GM12878 (cell line): ENCODE data around the gene HSD17B4. TPM values are rescaled to one million over a fixed set of nuclear protein-coding genes. Genes with fewer than 3 reads are reported as not detected.

Source experiments
- ATAC-seq: fragments of 200-7000 bp; cut with Tn5 transposase; 3 replicates; pipeline ENCODE4 v1.9.1; 2020; ENCODE audit warnings: mild to moderate bottlenecking, moderate library complexity
- BruUV-seq: library from RNA; stranded (reverse); fragments of 400-500 nt; replicated peaks from 2 replicates; lab custom pipeline; 2021; lab: Mats Ljungman, UMichigan
- CTCF ChIA-PET: fragments of 300-600 bp; sonication (Branson Sonifier 250); formaldehyde crosslinking; extraction: SDS; loops from one replicate; lab custom pipeline; 2021; ENCODE audit warnings: inconsistent platforms; lab: Yijun Ruan, JAX
- POLR2A ChIA-PET: fragments of 350-600 bp; formaldehyde crosslinking; extraction: SDS; loops from one replicate; lab custom pipeline; 2021; ENCODE audit warnings: inconsistent platforms; lab: Charles Lee
- RAD21 ChIA-PET: fragments of 300-600 bp; sonication (Branson Sonifier 250); formaldehyde crosslinking; loops from one replicate; lab custom pipeline; 2023; ENCODE audit warnings: antibody characterized with exemption; ENCODE audit not compliant: unreplicated experiment; lab: Charles Lee
- SMC1A ChIA-PET: fragments of 300-600 bp; sonication (Branson Sonifier 250); formaldehyde crosslinking; loops from one replicate; lab custom pipeline; 2023; ENCODE audit not compliant: unreplicated experiment, uncharacterized antibody; lab: Charles Lee
- DNase-seq: peaks from one replicate; pipeline ENCODE4 v3.0.0-alpha.2; 2011; ENCODE audit warnings: low read depth, low spot score
- FAIRE-seq: peaks from 3 replicates; lab custom pipeline; 2011; peaks lifted over from hg19 to GRCh38; lab: Jason Lieb, UNC
- H2AFZ ChIP-seq: 2 replicates; pipeline ENCODE4 v1.6.0; 2011; ENCODE audit warnings: low read depth, low read length, control low read depth; ENCODE audit not compliant: control insufficient read depth
- H3K27ac ChIP-seq: 2 replicates; pipeline ENCODE4 v1.5.1; 2011; ENCODE audit warnings: control low read depth; ENCODE audit not compliant: control insufficient read depth, insufficient read depth
- H3K27me3 ChIP-seq, 2 experiments: replicated peaks in 1 of 2; 2 replicates each; pipeline versions ENCODE4 v1.6.0 to v1.6.1; 2011; ENCODE audit warnings: low read length in 1 of 2; ENCODE audit not compliant: control insufficient read depth in 2 of 2, insufficient read depth in 2 of 2
- H3K36me3 ChIP-seq, 2 experiments: 2 replicates each; pipeline ENCODE4 v1.5.1; 2011; ENCODE audit warnings: low read length in 1 of 2; ENCODE audit not compliant: control insufficient read depth in 2 of 2, insufficient read depth in 2 of 2
- H3K4me1 ChIP-seq: 2 replicates; pipeline ENCODE4 v1.6.1; 2011; ENCODE audit warnings: mild to moderate bottlenecking, low read length, moderate library complexity, mixed read lengths; ENCODE audit not compliant: control insufficient read depth, insufficient read depth
- H3K4me2 ChIP-seq: 2 replicates; pipeline ENCODE4 v1.6.0; 2011; ENCODE audit warnings: control low read depth; ENCODE audit not compliant: control insufficient read depth, insufficient read depth
- H3K4me3 ChIP-seq: fragments of 200-600 bp; sonication (generic); 2 replicates; pipeline ENCODE4 v1.5.1; 2016
- H3K79me2 ChIP-seq: 2 replicates; pipeline ENCODE4 v1.6.0; 2011; ENCODE audit warnings: low read length; ENCODE audit not compliant: control insufficient read depth, insufficient read depth
- H3K9ac ChIP-seq: 2 replicates; pipeline ENCODE4 v1.8.0; 2011; ENCODE audit warnings: low read length, control low read depth, mixed read lengths; ENCODE audit not compliant: control insufficient read depth, insufficient read depth
- H3K9me3 ChIP-seq: replicated peaks from 3 replicates; pipeline ENCODE4 v1.5.1; 2011; ENCODE audit warnings: mild to moderate bottlenecking, low read length; ENCODE audit not compliant: control insufficient read depth, insufficient read depth
- H4K20me1 ChIP-seq: 2 replicates; pipeline ENCODE4 v1.6.0; 2011; ENCODE audit not compliant: control insufficient read depth, insufficient read depth
- BCL3 ChIP-seq: IDR thresholded peaks from 2 replicates; pipeline ENCODE4 v1.6.1; 2011; ENCODE audit warnings: borderline replicate concordance, low read depth, mild to moderate bottlenecking, moderate library complexity, low read length; ENCODE audit not compliant: insufficient read depth, poor library complexity, severe bottlenecking
- CHD4 ChIP-seq: fragments of 200-600 bp; sonication (generic); IDR thresholded peaks from 2 replicates; pipeline ENCODE4 v1.6.1; 2016; ENCODE audit warnings: mild to moderate bottlenecking
- CUX1 ChIP-seq: IDR thresholded peaks from 2 replicates; pipeline ENCODE4 v1.6.1; 2012; ENCODE audit warnings: improper control_type of control experiment, low read depth, low read length; ENCODE audit not compliant: insufficient replicate concordance
- E2F4 ChIP-seq: IDR thresholded peaks from 2 replicates; pipeline ENCODE4 v1.6.1; 2012; ENCODE audit warnings: low read depth, low read length, improper control_type of control experiment
- NFYA ChIP-seq: IDR thresholded peaks from 2 replicates; pipeline ENCODE4 v1.6.1; 2011; ENCODE audit warnings: low read depth, mild to moderate bottlenecking, low read length, improper control_type of control experiment, borderline replicate concordance
- NR2C1 ChIP-seq: fragments of 450-650 bp; IDR thresholded peaks from 2 replicates; pipeline ENCODE4 v1.6.1; 2017; ENCODE audit warnings: antibody characterized with exemption, mild to moderate bottlenecking, moderate library complexity
- RAD21 ChIP-seq: IDR thresholded peaks from 2 replicates; pipeline ENCODE4 v1.6.1; 2011; ENCODE audit warnings: mild to moderate bottlenecking, low read depth, low read length, moderate library complexity; ENCODE audit not compliant: insufficient read depth
- RFX5 ChIP-seq: IDR thresholded peaks from 2 replicates; pipeline ENCODE4 v1.6.1; 2011; ENCODE audit warnings: low read depth, low read length, improper control_type of control experiment
- RUNX3 ChIP-seq: IDR thresholded peaks from 2 replicates; pipeline ENCODE4 v1.6.1; 2012; ENCODE audit warnings: low read length, inconsistent platforms
- SMC3 ChIP-seq: IDR thresholded peaks from 2 replicates; pipeline ENCODE4 v1.6.1; 2011; ENCODE audit warnings: low read length, improper control_type of control experiment, borderline replicate concordance
- SUPT20H ChIP-seq: IDR thresholded peaks from 2 replicates; pipeline ENCODE4 v1.6.1; 2011; ENCODE audit warnings: low read depth, mild to moderate bottlenecking, low read length, moderate library complexity, borderline replicate concordance; ENCODE audit not compliant: control insufficient read depth
- TCF7 ChIP-seq: IDR thresholded peaks from 2 replicates; pipeline ENCODE4 v1.6.1; 2014; ENCODE audit warnings: antibody characterized with exemption, borderline replicate concordance
- USF2 ChIP-seq: IDR thresholded peaks from 2 replicates; pipeline ENCODE4 v1.6.1; 2011; ENCODE audit warnings: low read depth, low read length, improper control_type of control experiment, borderline replicate concordance
- WGBS: methylation state at CpG from one replicate; pipeline ENCODE4 v1.1.6; 2016; ENCODE audit warnings: low lambda C conversion rate; ENCODE audit not compliant: insufficient replicate concordance, insufficient coverage; ENCODE audit errors: missing lambda C conversion rate; 5-methylcytosine and 5-hydroxymethylcytosine counted together
- in situ Hi-C: fragments of 300-500 bp; cut with MboI; formaldehyde crosslinking; loops from 9 replicates; pipeline ENCODE4 v1.14.3; 2018; ENCODE audit warnings: mixed read lengths
- intact Hi-C: fragments of 100-400 bp; cut with micrococcal nuclease; formaldehyde crosslinking; loops from one replicate; pipeline ENCODE4 v1.14.2; 2022; ENCODE audit not compliant: unreplicated experiment
- polyA plus RNA-seq, 11 experiments: library from polyadenylated mRNA; depleted of rRNA in 4 of 11; unstranded in 6 of 11; stranded (reverse) in 5 of 11; fragments of >200 nt; fragmentation: Nextera tagmentation in 4 of 11; fragmentation: Illumina TruSeq in 1 of 11; extraction: Ambion mirVana in 4 of 11; extraction: Trizol in 1 of 11; gene quantifications; 1 replicate in 1 of 11; 2 replicates in 10 of 11; pipeline versions ENCODE4 v1.2.1 to v1.2.3, GENCODE V29; 2011 to 2016; ENCODE audit warnings: inconsistent platforms in 2 of 11, missing spikeins in 2 of 11, low read depth in 1 of 11
- total RNA-seq, 4 experiments: library from RNA; depleted of rRNA in 3 of 4; stranded (reverse); fragments of >200 nt in 3 of 4; fragmentation: Illumina TruSeq in 1 of 4; extraction: Trizol in 1 of 4; gene quantifications; 2 replicates each; pipeline versions ENCODE4 v1.2.1 to v1.2.3, GENCODE V29; 2013 to 2021

The HSD17B4 gene
- total and polyA plus RNA-seq, 10 of the 15 experiments (the other 5 are each of a cell fraction or from before 2014, with no cell fraction given): 38.6 to 125 (median 93.0) TPM

- DNase-seq: no peak
- Histone ChIP-seq H4K20me1 (no peaks in the 10 kb centered on the region), H3K4me3 (no peak overlapping the region), H3K9me3 (no peaks in the 10 kb centered on the region; the same call in 1 of the 3 replicates), H3K4me1 (no peaks in the 10 kb centered on the region), H2AFZ (no peak overlapping the region), H3K9ac (no peak overlapping the region), H3K4me2 (no peak overlapping the region), H3K27me3 (no peaks in the 10 kb centered on the region), H3K27ac (no peak overlapping the region), H3K36me3 (no peaks in the 10 kb centered on the region), H3K79me2 (no peaks in the 10 kb centered on the region)
- ChIA-PET POLR2A (no interaction called here), RAD21 (no interaction called here), SMC1A (interaction anchor here (1.0 kb wide), 1 partner anchor 19 kb away, joined by 3 read pairs; no protein-coding TSS in a partner anchor), CTCF (no interaction called here)
- no peak for ATAC-seq
- BruUV-seq: no TSS peak
- in situ Hi-C loops (no loop called here), intact Hi-C loops (no loop called here)
- FAIRE-seq: no peak
- 61% methylated on average over 13 of the region's 13 CpGs for WGBS
- TF ChIP-seq SUPT20H (no peak), CHD4 (no peak), NFYA (no peak), RAD21 (no peak), USF2 (no peak), NR2C1 (no peak), TCF7 (no peak), CUX1 (no peak), E2F4 (no peak), SMC3 (no peak), RUNX3 (no peak), RFX5 (no peak), BCL3 (no peak)
Measured at GRCh38 chr5:119445544-119445943, 6.8 kb upstream of the HSD17B4 start.
